GM04503 (cell line): ENCODE data around the gene C7orf33.
A peak's percentile ranks its signal among the peaks of the same experiment; 100 is the strongest.

Source experiments
- DNase-seq: peaks from one replicate; pipeline ENCODE4 v3.0.0-alpha.2; 2012; ENCODE audit warnings: low read depth

C7orf33 gene

GRCh38 chr7:148628011-148628410, 37.4 kb downstream of the C7orf33 start:
- no peak for DNase-seq

- DNase-seq, result no peak
Measured at GRCh38 chr7:148630078-148630477, 39.5 kb downstream of the C7orf33 start.

- DNase-seq, result no peak
Measured at GRCh38 chr7:148633761-148634160, 43.2 kb downstream of the C7orf33 start.

GRCh38 chr7:148637094-148637493, 46.5 kb downstream of the C7orf33 start:
- DNase-seq, result no peak

GRCh38 chr7:148645898-148646297, 55.3 kb downstream of the C7orf33 start:
- no peak for DNase-seq

- peak; percentile 44 for DNase-seq
Measured at GRCh38 chr7:148650232-148650858, 59.8 kb downstream of the C7orf33 start.

- DNase-seq, result no peak
Measured at GRCh38 chr7:148652773-148653172, 62.2 kb downstream of the C7orf33 start.

GRCh38 chr7:148657929-148658328, 67.4 kb downstream of the C7orf33 start:
- no peak for DNase-seq

- DNase-seq, result no peak
Measured at GRCh38 chr7:148661471-148661870, 70.9 kb downstream of the C7orf33 start.

- DNase-seq, result no peak
Measured at GRCh38 chr7:148662646-148663045, 72.1 kb downstream of the C7orf33 start.

GRCh38 chr7:148664324-148664723, 73.8 kb downstream of the C7orf33 start:
- DNase-seq, result no peak

GRCh38 chr7:148665221-148665620, 74.7 kb downstream of the C7orf33 start:
- no peak for DNase-seq
